ENCODE measurements around the gene HBD. TPM values are rescaled to one million over a fixed set of nuclear protein-coding genes. Genes with fewer than 3 reads are reported as not detected.

HBD gene
- total and polyA plus RNA-seq, 9 of the 15 experiments (the other 6 are each of a cell fraction or from before 2014, with no cell fraction given) = 11.8 to 169 (median 36.0) TPM

DNA sequence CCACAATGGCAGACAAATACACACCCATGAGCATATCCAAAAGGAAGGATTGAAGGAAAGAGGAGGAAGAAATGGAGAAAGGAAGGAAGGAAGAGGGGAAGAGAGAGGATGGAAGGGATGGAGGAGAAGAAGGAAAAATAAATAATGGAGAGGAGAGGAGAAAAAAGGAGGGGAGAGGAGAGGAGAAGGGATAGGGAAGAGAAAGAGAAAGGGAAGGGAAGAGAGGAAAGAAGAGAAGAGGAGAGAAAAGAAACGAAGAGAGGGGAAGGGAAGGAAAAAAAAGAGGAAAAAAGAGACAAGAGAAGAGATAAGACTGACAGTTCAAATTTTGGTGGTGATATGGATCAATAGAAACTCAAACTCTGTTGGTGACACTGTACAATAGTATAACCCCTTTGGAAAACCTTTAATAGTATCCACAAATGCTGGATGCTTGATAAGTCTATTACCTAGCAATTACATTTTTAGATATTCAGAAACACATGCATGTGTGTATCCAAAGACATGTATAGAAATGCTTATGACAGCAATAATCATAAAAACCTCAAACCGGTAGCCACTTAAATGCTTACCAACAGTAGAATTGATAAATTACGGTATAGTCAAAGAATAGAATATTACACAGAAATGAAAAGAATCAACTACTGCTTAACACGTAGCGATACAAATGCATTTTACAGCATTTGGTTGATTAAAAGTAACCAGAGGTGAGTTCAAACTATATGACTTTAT is 1.2 kb upstream of the HBD start (continued):
- TF ChIP-seq PTTG1 (tag; IDR thresholded peaks at IDR 0.05; ENCODE audit: low read depth) (no peak), ZNF431 (CRISPR knock-in tag; IDR thresholded peaks at IDR 0.05) (no peak), KDM5B (IDR thresholded peaks at IDR 0.05; ENCODE audit: insufficient replicate concordance, low read depth, low read length) (no peak), DMBX1 (CRISPR knock-in tag; IDR thresholded peaks at IDR 0.05; ENCODE audit: borderline replicate concordance) (no peak), ZNF507 (tag; conservative IDR thresholded peaks at IDR 0.05) (no peak), RAD51 (IDR thresholded peaks at IDR 0.05; ENCODE audit: borderline replicate concordance, low read depth) (no peak), MYBL2 (IDR thresholded peaks at IDR 0.05; ENCODE audit: low read depth) (no peak), MYBL2 (CRISPR knock-in tag; IDR thresholded peaks at IDR 0.05; ENCODE audit: borderline replicate concordance) (no peak), ZBED1 (IDR thresholded peaks at IDR 0.05) (no peak), KAT7 (CRISPR knock-in tag; IDR thresholded peaks at IDR 0.05; ENCODE audit: borderline replicate concordance) (no peak), RAD21 (CRISPR knock-in tag; conservative IDR thresholded peaks at IDR 0.05 in 1 of 2, IDR thresholded peaks at IDR 0.05 in 1 of 2) (no peak), PRPF4 (IDR thresholded peaks at IDR 0.05; ENCODE audit: insufficient read depth, low read depth, low read length, poor library complexity, severe bottlenecking) (no peak), BRCA1 (IDR thresholded peaks at IDR 0.05) (no peak), BRCA1 (CRISPR knock-in tag; IDR thresholded peaks at IDR 0.05) (no peak), MCM3 (IDR thresholded peaks at IDR 0.05) (no peak), TCFL5 (CRISPR knock-in tag; conservative IDR thresholded peaks at IDR 0.05) (no peak), ZBTB7A (IDR thresholded peaks at IDR 0.05; ENCODE audit: borderline replicate concordance, control insufficient read depth, low read depth, low read length) (no peak), L3MBTL2 (IDR thresholded peaks at IDR 0.05) (no peak), ZNF644 (tag; IDR thresholded peaks at IDR 0.05; ENCODE audit: low read depth) (no peak)
- TF ChIP-seq, protein P1, sequence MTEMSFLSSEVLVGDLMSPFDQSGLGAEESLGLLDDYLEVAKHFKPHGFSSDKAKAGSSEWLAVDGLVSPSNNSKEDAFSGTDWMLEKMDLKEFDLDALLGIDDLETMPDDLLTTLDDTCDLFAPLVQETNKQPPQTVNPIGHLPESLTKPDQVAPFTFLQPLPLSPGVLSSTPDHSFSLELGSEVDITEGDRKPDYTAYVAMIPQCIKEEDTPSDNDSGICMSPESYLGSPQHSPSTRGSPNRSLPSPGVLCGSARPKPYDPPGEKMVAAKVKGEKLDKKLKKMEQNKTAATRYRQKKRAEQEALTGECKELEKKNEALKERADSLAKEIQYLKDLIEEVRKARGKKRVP (CRISPR knock-in tag; IDR thresholded peaks at IDR 0.05) = no peak
- TF ChIP-seq, protein P2, sequence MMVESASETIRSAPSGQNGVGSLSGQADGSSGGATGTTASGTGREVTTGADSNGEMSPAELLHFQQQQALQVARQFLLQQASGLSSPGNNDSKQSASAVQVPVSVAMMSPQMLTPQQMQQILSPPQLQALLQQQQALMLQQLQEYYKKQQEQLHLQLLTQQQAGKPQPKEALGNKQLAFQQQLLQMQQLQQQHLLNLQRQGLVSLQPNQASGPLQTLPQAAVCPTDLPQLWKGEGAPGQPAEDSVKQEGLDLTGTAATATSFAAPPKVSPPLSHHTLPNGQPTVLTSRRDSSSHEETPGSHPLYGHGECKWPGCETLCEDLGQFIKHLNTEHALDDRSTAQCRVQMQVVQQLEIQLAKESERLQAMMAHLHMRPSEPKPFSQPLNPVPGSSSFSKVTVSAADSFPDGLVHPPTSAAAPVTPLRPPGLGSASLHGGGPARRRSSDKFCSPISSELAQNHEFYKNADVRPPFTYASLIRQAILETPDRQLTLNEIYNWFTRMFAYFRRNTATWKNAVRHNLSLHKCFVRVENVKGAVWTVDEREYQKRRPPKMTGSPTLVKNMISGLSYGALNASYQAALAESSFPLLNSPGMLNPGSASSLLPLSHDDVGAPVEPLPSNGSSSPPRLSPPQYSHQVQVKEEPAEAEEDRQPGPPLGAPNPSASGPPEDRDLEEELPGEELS (CRISPR knock-in tag; IDR thresholded peaks at IDR 0.05; ENCODE audit: borderline replicate concordance) = no peak
- TF ChIP-seq, protein P3, sequence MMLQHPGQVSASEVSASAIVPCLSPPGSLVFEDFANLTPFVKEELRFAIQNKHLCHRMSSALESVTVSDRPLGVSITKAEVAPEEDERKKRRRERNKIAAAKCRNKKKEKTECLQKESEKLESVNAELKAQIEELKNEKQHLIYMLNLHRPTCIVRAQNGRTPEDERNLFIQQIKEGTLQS (IDR thresholded peaks at IDR 0.05) = no peak
- TF ChIP-seq, protein P3 (CRISPR knock-in tag; conservative IDR thresholded peaks at IDR 0.05) = no peak

Measured in K562 (cell line).